DND-41 (cell line): ENCODE results near the gene ABCD3.
"Not testable (repeated sequence)": the region's sequence is repeated elsewhere in the genome, so short reads cannot be mapped to it uniquely, and the experiment has no call there.

Experiments used
- ATAC-seq: fragments of 200-7000 bp; cut with Tn5 transposase; 3 replicates; pipeline ENCODE4 v1.9.1; 2021; ENCODE audit warnings: low read depth; ENCODE audit not compliant: insufficient read depth
- DNase-seq: peaks from one replicate; pipeline ENCODE4 v3.0.0-alpha.2; 2020
- H2AFZ ChIP-seq: 2 replicates; pipeline ENCODE4 v1.6.0; 2012; ENCODE audit warnings: low read depth, low read length
- H3K27ac ChIP-seq: 2 replicates; pipeline ENCODE4 v1.5.1; 2012; ENCODE audit warnings: low read length, inconsistent platforms
- H3K27me3 ChIP-seq: fragments of 200-600 bp; sonication (generic); 2 replicates; pipeline ENCODE4 v1.6.0; 2012; ENCODE audit warnings: low read length, mild to moderate bottlenecking, inconsistent platforms; ENCODE audit not compliant: insufficient read depth, poor library complexity
- H3K36me3 ChIP-seq: 2 replicates; pipeline ENCODE4 v1.5.1; 2012; ENCODE audit warnings: low read length, inconsistent platforms; ENCODE audit not compliant: insufficient read depth
- H3K4me1 ChIP-seq: 2 replicates; pipeline ENCODE4 v1.5.1; 2012; ENCODE audit warnings: mild to moderate bottlenecking, low read length; ENCODE audit not compliant: insufficient read depth
- H3K4me2 ChIP-seq: 2 replicates; pipeline ENCODE4 v1.6.0; 2012; ENCODE audit warnings: mild to moderate bottlenecking, moderate library complexity, low read length, inconsistent platforms; ENCODE audit not compliant: insufficient read depth
- H3K4me3 ChIP-seq, 2 experiments: fragments of 200-600 bp in 1 of 2; shearing (Covaris generic) in 1 of 2; 2 replicates each; pipeline ENCODE4 v1.5.1; 2012 to 2016; ENCODE audit warnings: inconsistent platforms in 2 of 2, low read length in 2 of 2, mild to moderate bottlenecking in 2 of 2, low read depth in 1 of 2, moderate library complexity in 1 of 2
- H3K79me2 ChIP-seq: 2 replicates; pipeline ENCODE4 v1.6.0; 2012; ENCODE audit warnings: low read length, inconsistent platforms; ENCODE audit not compliant: insufficient read depth
- H3K9ac ChIP-seq: 2 replicates; pipeline ENCODE4 v1.6.0; 2012; ENCODE audit warnings: low read depth, mild to moderate bottlenecking, inconsistent platforms, low read length, moderate library complexity
- H3K9me3 ChIP-seq: 2 replicates; pipeline ENCODE4 v1.5.1; 2012; ENCODE audit warnings: low read length, moderate library complexity, mild to moderate bottlenecking, inconsistent platforms; ENCODE audit not compliant: insufficient read depth, severe bottlenecking
- H4K20me1 ChIP-seq: 2 replicates; pipeline ENCODE4 v1.6.0; 2012; ENCODE audit warnings: low read length; ENCODE audit not compliant: insufficient read depth
- CTCF ChIP-seq: IDR thresholded peaks from 2 replicates; pipeline ENCODE4 v1.5.1; 2012; ENCODE audit warnings: borderline replicate concordance, low read length, moderate library complexity, mild to moderate bottlenecking; ENCODE audit not compliant: poor library complexity, severe bottlenecking; ENCODE audit errors: extremely low read depth
- EZH2 ChIP-seq: IDR thresholded peaks from 3 replicates; pipeline ENCODE4 v1.6.1; 2012; ENCODE audit warnings: borderline replicate concordance, low read depth, mild to moderate bottlenecking, moderate library complexity, low read length, inconsistent platforms; ENCODE audit not compliant: severe bottlenecking

The ABCD3 gene

GRCh38 chr1:94440088-94440487 lies 21.9 kb downstream of the ABCD3 start:
- Histone ChIP-seq H3K9me3 (peaks cover 60% of the 10 kb centered on the region), H3K36me3 (peaks cover 7% of the 10 kb centered on the region; the same call in 1 of the 2 replicates), H3K79me2 (peaks cover 92% of the 10 kb centered on the region), H3K27me3 (no peaks in the 10 kb centered on the region), H3K4me3 (no peak overlapping the region), H3K4me2 (no peak overlapping the region), H3K4me1 (no peaks in the 10 kb centered on the region), H4K20me1 (no peaks in the 10 kb centered on the region), H3K27ac (no peak overlapping the region), H3K9ac (no peak overlapping the region), H2AFZ (no peak overlapping the region)
- DNase-seq (no peak), ATAC-seq (no peak)
- TF ChIP-seq EZH2 (no peak), CTCF (peak; percentile 22)

GRCh38 chr1:94443067-94443466 lies 24.9 kb downstream of the ABCD3 start:
- peaks cover 76% of the 10 kb centered on the region for H3K79me2 ChIP-seq

GRCh38 chr1:94444819-94445218 lies 26.6 kb downstream of the ABCD3 start:
- Histone ChIP-seq H3K79me2 (peaks cover 65% of the 10 kb centered on the region), H3K36me3 (peaks cover 18% of the 10 kb centered on the region), H3K9me3 (peaks cover 65% of the 10 kb centered on the region)
- H3K27me3 ChIP-seq, H3K9ac ChIP-seq, DNase-seq, H2AFZ ChIP-seq, H3K4me3 ChIP-seq, ATAC-seq, H4K20me1 ChIP-seq, H3K27ac ChIP-seq, H3K4me1 ChIP-seq, H3K4me2 ChIP-seq: not testable (repeated sequence)

More at GRCh38 chr1:94443067-94443466, 24.9 kb downstream of the ABCD3 start:
- H3K9ac ChIP-seq, H3K27ac ChIP-seq, H3K4me1 ChIP-seq, ATAC-seq, H2AFZ ChIP-seq, H3K4me3 ChIP-seq, H3K27me3 ChIP-seq, H3K36me3 ChIP-seq, H3K4me2 ChIP-seq, DNase-seq, H4K20me1 ChIP-seq: not testable (repeated sequence)
- H3K9me3 ChIP-seq: peaks cover 50% of the 10 kb centered on the region

GRCh38 chr1:94445733-94446132 lies 27.5 kb downstream of the ABCD3 start:
- not testable (repeated sequence) for H3K27me3 ChIP-seq, H3K27ac ChIP-seq, H3K9ac ChIP-seq, H4K20me1 ChIP-seq, H3K4me2 ChIP-seq, ATAC-seq, H2AFZ ChIP-seq, H3K4me3 ChIP-seq, DNase-seq, H3K4me1 ChIP-seq
- Histone ChIP-seq H3K79me2 (peaks cover 55% of the 10 kb centered on the region), H3K9me3 (peaks cover 67% of the 10 kb centered on the region), H3K36me3 (peaks cover 27% of the 10 kb centered on the region)

- H3K27ac ChIP-seq, H3K4me2 ChIP-seq, H3K9ac ChIP-seq, H3K4me3 ChIP-seq, H3K4me1 ChIP-seq, H2AFZ ChIP-seq, H3K27me3 ChIP-seq, H4K20me1 ChIP-seq, ATAC-seq, DNase-seq: not testable (repeated sequence)
- peaks cover 51% of the 10 kb centered on the region for H3K79me2 ChIP-seq
- peaks cover 32% of the 10 kb centered on the region for H3K36me3 ChIP-seq
- H3K9me3 ChIP-seq: peaks cover 67% of the 10 kb centered on the region
Measured at GRCh38 chr1:94446177-94446576, 28.0 kb downstream of the ABCD3 start.

- H3K9ac ChIP-seq, ATAC-seq, H4K20me1 ChIP-seq, H3K4me1 ChIP-seq, H3K4me2 ChIP-seq, H2AFZ ChIP-seq, H3K27me3 ChIP-seq, H3K4me3 ChIP-seq, DNase-seq, H3K27ac ChIP-seq: not testable (repeated sequence)
- peaks cover 40% of the 10 kb centered on the region for H3K36me3 ChIP-seq
- H3K79me2 ChIP-seq: peaks cover 31% of the 10 kb centered on the region
- H3K9me3 ChIP-seq: peaks cover 55% of the 10 kb centered on the region
Measured at GRCh38 chr1:94448741-94449140, 30.6 kb downstream of the ABCD3 start.
